Suprapubic skin (tissue), 4 donors: ENCODE data around the gene SYT10. TPM values are rescaled to one million over a fixed set of nuclear protein-coding genes. Genes with fewer than 3 reads are reported as not detected.
"Not testable (repeated sequence)": the region's sequence is repeated elsewhere in the genome, so short reads cannot be mapped to it uniquely, and the experiment has no call there.

Source experiments
- DNase-seq, 2 donors: peaks; one replicate each; pipeline ENCODE4 v3.0.0-alpha.2; 2019; ENCODE audit warnings: low spot score in 2 of 2
- H3K27ac ChIP-seq: fragments of 200-600 bp; sonication (generic); one replicate; pipeline ENCODE4 v1.5.1; 2019
- H3K27me3 ChIP-seq: fragments of 200-600 bp; sonication (generic); one replicate; pipeline ENCODE4 v1.5.1; 2019
- H3K36me3 ChIP-seq: fragments of 200-600 bp; sonication (generic); one replicate; pipeline ENCODE4 v1.5.1; 2019
- H3K4me1 ChIP-seq: fragments of 200-600 bp; sonication (generic); one replicate; pipeline ENCODE4 v1.5.1; 2019
- H3K4me3 ChIP-seq: fragments of 200-600 bp; sonication (generic); one replicate; pipeline ENCODE4 v1.5.1; 2019; ENCODE audit warnings: mild to moderate bottlenecking
- H3K9me3 ChIP-seq: fragments of 200-600 bp; sonication (generic); one replicate; pipeline ENCODE4 v1.5.1; 2019
- EP300 ChIP-seq: sonication (generic); formaldehyde crosslinking; IDR thresholded peaks from one replicate; pipeline ENCODE4 v1.6.1; 2017; ENCODE audit warnings: antibody characterized with exemption
- POLR2A ChIP-seq, 2 donors: fragments of 450-650 bp; IDR thresholded peaks; one replicate each; pipeline ENCODE4 v1.6.1; 2017; ENCODE audit warnings: antibody characterized with exemption in 2 of 2, mild to moderate bottlenecking in 2 of 2, moderate library complexity in 2 of 2
- POLR2AphosphoS5 ChIP-seq, 3 donors: sonication (generic); formaldehyde crosslinking; IDR thresholded peaks; one replicate each; pipeline ENCODE4 v1.6.1; 2017; ENCODE audit warnings: antibody characterized with exemption in 3 of 3
- WGBS: methylation state at CpG from one replicate; pipeline ENCODE4 v1.1.5; 2018; 5-methylcytosine and 5-hydroxymethylcytosine counted together
- total RNA-seq, 4 donors: library from RNA; depleted of rRNA; stranded (reverse); fragments of >200 nt; gene quantifications; one replicate each; pipeline ENCODE4 v1.1.0, GENCODE V29; 2016
- TF ChIP-seq, protein P1 (sequence below), 2 donors: fragments of 200-600 bp in 1 of 2; fragments of 450-650 bp in 1 of 2; sonication (generic) in 1 of 2; IDR thresholded peaks; one replicate each; pipeline ENCODE4 v1.5.1; 2016 to 2019; ENCODE audit warnings: antibody characterized with exemption in 2 of 2, mild to moderate bottlenecking in 1 of 2, moderate library complexity in 1 of 2

The SYT10 gene
- total RNA-seq, 4 donors from 2014 or later, result not detected

- Histone ChIP-seq H3K36me3 (no peaks in the 10 kb centered on the region), H3K4me3 (no peak overlapping the region), H3K27me3 (no peaks in the 10 kb centered on the region), H3K4me1 (no peaks in the 10 kb centered on the region), H3K9me3 (no peaks in the 10 kb centered on the region), H3K27ac (no peak overlapping the region)
- DNase-seq, result no peak
- 47% methylated on average over 1 of the region's 1 CpG for WGBS
- TF ChIP-seq, protein P1, sequence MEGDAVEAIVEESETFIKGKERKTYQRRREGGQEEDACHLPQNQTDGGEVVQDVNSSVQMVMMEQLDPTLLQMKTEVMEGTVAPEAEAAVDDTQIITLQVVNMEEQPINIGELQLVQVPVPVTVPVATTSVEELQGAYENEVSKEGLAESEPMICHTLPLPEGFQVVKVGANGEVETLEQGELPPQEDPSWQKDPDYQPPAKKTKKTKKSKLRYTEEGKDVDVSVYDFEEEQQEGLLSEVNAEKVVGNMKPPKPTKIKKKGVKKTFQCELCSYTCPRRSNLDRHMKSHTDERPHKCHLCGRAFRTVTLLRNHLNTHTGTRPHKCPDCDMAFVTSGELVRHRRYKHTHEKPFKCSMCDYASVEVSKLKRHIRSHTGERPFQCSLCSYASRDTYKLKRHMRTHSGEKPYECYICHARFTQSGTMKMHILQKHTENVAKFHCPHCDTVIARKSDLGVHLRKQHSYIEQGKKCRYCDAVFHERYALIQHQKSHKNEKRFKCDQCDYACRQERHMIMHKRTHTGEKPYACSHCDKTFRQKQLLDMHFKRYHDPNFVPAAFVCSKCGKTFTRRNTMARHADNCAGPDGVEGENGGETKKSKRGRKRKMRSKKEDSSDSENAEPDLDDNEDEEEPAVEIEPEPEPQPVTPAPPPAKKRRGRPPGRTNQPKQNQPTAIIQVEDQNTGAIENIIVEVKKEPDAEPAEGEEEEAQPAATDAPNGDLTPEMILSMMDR (IDR thresholded peaks at IDR 0.05), result no peak
- TF ChIP-seq POLR2A (IDR thresholded peaks at IDR 0.05), result no peak
- no peak for TF ChIP-seq EP300
- no peak for TF ChIP-seq POLR2AphosphoS5 (IDR thresholded peaks at IDR 0.05)
Measured at GRCh38 chr12:33376153-33376552, 63.5 kb downstream of the SYT10 start.

GRCh38 chr12:33370318-33370717, 69.3 kb downstream of the SYT10 start:
- Histone ChIP-seq H3K27me3 (no peaks in the 10 kb centered on the region), H3K4me1 (no peaks in the 10 kb centered on the region), H3K36me3 (no peaks in the 10 kb centered on the region), H3K27ac (no peak overlapping the region), H3K4me3 (no peak overlapping the region), H3K9me3 (no peaks in the 10 kb centered on the region)
- WGBS, result 79% methylated on average over 2 of the region's 2 CpGs
- no peak for DNase-seq
- TF ChIP-seq, protein P1 (IDR thresholded peaks at IDR 0.05), result no peak
- TF ChIP-seq POLR2AphosphoS5 (IDR thresholded peaks at IDR 0.05) (no peak), EP300 (no peak), POLR2A (IDR thresholded peaks at IDR 0.05) (no peak)

- no peak for TF ChIP-seq EP300
- TF ChIP-seq, protein P1 (IDR thresholded peaks at IDR 0.05), result no peak
- TF ChIP-seq POLR2AphosphoS5 (IDR thresholded peaks at IDR 0.05), result no peak
- no peak for TF ChIP-seq POLR2A (IDR thresholded peaks at IDR 0.05)
- Histone ChIP-seq H3K27ac (no peak overlapping the region), H3K36me3 (no peaks in the 10 kb centered on the region), H3K4me1 (no peaks in the 10 kb centered on the region), H3K9me3 (no peaks in the 10 kb centered on the region), H3K27me3 (no peaks in the 10 kb centered on the region), H3K4me3 (no peak overlapping the region)
- no peak for DNase-seq
- WGBS, result 45% methylated on average over 2 of the region's 2 CpGs
Measured at GRCh38 chr12:33357181-33357580, 82.4 kb downstream of the SYT10 start.

- TF ChIP-seq POLR2AphosphoS5 (IDR thresholded peaks at IDR 0.05), result no peak
- Histone ChIP-seq H3K27ac (no peak overlapping the region), H3K4me3 (no peak overlapping the region), H3K36me3 (no peaks in the 10 kb centered on the region), H3K27me3 (no peaks in the 10 kb centered on the region), H3K4me1 (no peaks in the 10 kb centered on the region), H3K9me3 (peaks cover 6% of the 10 kb centered on the region)
- DNase-seq, result no peak
Measured at GRCh38 chr12:33349791-33350190, 89.8 kb downstream of the SYT10 start.

DNA sequence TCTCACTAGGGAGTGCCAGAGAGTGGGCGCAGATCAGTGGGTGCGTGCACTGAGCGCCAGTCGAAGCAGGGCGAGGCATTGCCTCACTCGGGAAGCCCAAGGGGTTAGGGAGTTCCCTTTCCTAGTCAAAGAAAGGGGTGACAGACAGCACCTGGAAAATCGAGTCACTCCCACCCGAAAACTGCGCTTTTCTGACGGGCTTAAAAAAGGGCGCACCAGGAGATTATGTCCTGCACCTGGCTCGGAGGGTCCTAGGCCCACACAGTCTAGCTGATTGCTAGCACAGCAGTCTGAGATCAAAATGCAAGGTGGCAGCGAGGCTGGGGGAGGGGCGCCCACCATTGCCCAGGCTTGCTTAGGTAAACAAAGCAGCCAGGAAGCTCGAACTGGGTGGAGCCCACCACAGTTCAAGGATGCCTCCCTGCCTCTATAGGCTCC, 107.6 kb downstream of the SYT10 start:
- not testable (repeated sequence) for H3K27me3 ChIP-seq, H3K9me3 ChIP-seq, H3K4me1 ChIP-seq, H3K4me3 ChIP-seq, DNase-seq, H3K27ac ChIP-seq, H3K36me3 ChIP-seq
- 87% methylated on average over 15 of the region's 15 CpGs for WGBS

- 31% methylated on average over 2 of the region's 2 CpGs for WGBS
- Histone ChIP-seq H3K36me3 (no peaks in the 10 kb centered on the region), H3K9me3 (no peaks in the 10 kb centered on the region), H3K4me1 (no peaks in the 10 kb centered on the region), H3K27ac (no peak overlapping the region), H3K27me3 (no peaks in the 10 kb centered on the region), H3K4me3 (no peak overlapping the region)
- TF ChIP-seq, protein P1 (IDR thresholded peaks at IDR 0.05), result no peak
- TF ChIP-seq POLR2A (IDR thresholded peaks at IDR 0.05) (no peak), EP300 (no peak), POLR2AphosphoS5 (IDR thresholded peaks at IDR 0.05) (no peak)
- no peak for DNase-seq
Measured at GRCh38 chr12:33330940-33331339, 108.7 kb downstream of the SYT10 start.
